Heart right ventricle (tissue), 16 donors: Measurements from ENCODE around the gene NDUFS6. TPM values are rescaled to one million over a fixed set of nuclear protein-coding genes. Genes with fewer than 3 reads are reported as not detected.

Experiments used
- ATAC-seq, 8 donors: fragments of 200-7000 bp; cut with Tn5 transposase; one replicate each; pipeline ENCODE4 v1.9.1; 2020; ENCODE audit warnings: mild to moderate bottlenecking in 8 of 8, moderate library complexity in 8 of 8, moderate number of reproducible peaks in 1 of 8
- DNase-seq, 2 donors: peaks; one replicate each; pipeline ENCODE4 v3.0.0-alpha.2; 2020
- H3K27ac ChIP-seq, 10 donors: fragments of 200-600 bp; sonication (generic) in 2 of 10; one replicate each; pipeline versions ENCODE4 v1.5.0 to v1.8.0; 2020 to 2022; ENCODE audit warnings: mild to moderate bottlenecking in 3 of 10
- H3K27me3 ChIP-seq, 7 donors: fragments of 200-600 bp; one replicate each; pipeline ENCODE4 v1.8.0; 2021 to 2022; ENCODE audit warnings: mild to moderate bottlenecking in 2 of 7
- H3K36me3 ChIP-seq, 9 donors: fragments of 200-600 bp; sonication (generic) in 1 of 9; one replicate each; pipeline versions ENCODE4 v1.5.0 to v1.8.0; 2020 to 2022; ENCODE audit warnings: mild to moderate bottlenecking in 2 of 9
- H3K4me1 ChIP-seq, 9 donors: fragments of 200-600 bp; sonication (generic) in 1 of 9; one replicate each; pipeline versions ENCODE4 v1.5.0 to v1.8.0; 2020 to 2022; ENCODE audit warnings: mild to moderate bottlenecking in 4 of 9
- H3K4me3 ChIP-seq, 10 donors: fragments of 200-600 bp; sonication (generic) in 2 of 10; one replicate each; pipeline versions ENCODE4 v1.5.0 to v1.8.0; 2020 to 2022; ENCODE audit warnings: mild to moderate bottlenecking in 7 of 10, moderate library complexity in 2 of 10
- H3K9me3 ChIP-seq, 11 donors: fragments of 200-600 bp in 10 of 11; sonication (generic) in 2 of 11; one replicate each; pipeline versions ENCODE4 v1.5.0 to v1.8.0; 2013 to 2022; ENCODE audit warnings: mild to moderate bottlenecking in 2 of 11, control low read depth in 1 of 11, moderate library complexity in 1 of 11
- CTCF ChIP-seq, 9 donors: fragments of 200-600 bp; sonication (generic) in 2 of 9; IDR thresholded peaks; one replicate each; pipeline versions ENCODE4 v1.5.0 to v1.8.0; 2021 to 2022; ENCODE audit warnings: antibody characterized with exemption in 9 of 9, mild to moderate bottlenecking in 5 of 9, moderate library complexity in 1 of 9
- WGBS, 2 donors: extraction: QIAGEN DNeasy Blood & Tissue Kit; methylation state at CpG; one replicate each; pipeline ENCODE4 v1.1.7; 2013; ENCODE audit warnings: inconsistent platforms in 1 of 2; 5-methylcytosine and 5-hydroxymethylcytosine counted together
- intact Hi-C, 10 donors: fragments of 100-400 bp; cut with DNase I; formaldehyde crosslinking; loops; one replicate each; pipeline versions ENCODE4 v1.11.1 to v1.14.2; 2022
- polyA plus RNA-seq, 2 donors: library from polyadenylated mRNA; stranded (reverse); fragments of 200-250 nt; gene quantifications; one replicate each; pipeline ENCODE4 v1.2.3, GENCODE V29; 2013
- total RNA-seq, 10 donors: library from RNA; stranded (reverse); fragmentation: NEBNext Ultra II Directional in 3 of 10; extraction: Animal tissue kit (Norgen Biotek cat#: 25700) in 3 of 10; gene quantifications; one replicate each; pipeline versions ENCODE4 v1.2.1 to v1.2.4, GENCODE V29; 2021 to 2023
- donor health status: Arrhythmogenic right ventricular cardiomyopathy.
- donor health status: ischemic (EF 13 %, LVEDD 7.1; RV severe dilation, severe dysfunction).
- donor health status: healthy with polysubstance abuse.
- donor health status: DM: no; HTN: yes; CAD: no.
- donor health status: DM: no; HTN: no; CAD: no.
- donor health status: ischemic (EF 25% LVEDD 6.9; RV normal size, moderate dysfunction).
- donor health status: ischemic (EF 25% LVEDD 5.7; RV mildly dilated, moderate dysfunction).
- donor health status: healthy.
- donor health status: DM: yes; HTN: yes; CAD: no.
- donor health status: Ischemic cardiomyopathy.
- donor health status: ischemic (EF 35%, LVEDD 5.7; RV mildly dilated, moderate dysfunction).
- donor health status: nonischemic (EF 11% LVEDD 7.7; RV severe dilation, severe dysfunction).
- donor health status: DM: yes; HTN: yes; CAD: no.
- donor health status: PGD.
- donor health status: ischemic (EF 29% LVEDD 5.4; RV normal size, mild dysfunction).
- donor health status: nonischemic (EF 23%, LVEDD 6.1; RV moderate dilation, normal function).

Gene NDUFS6
- total and polyA plus RNA-seq, 12 donors: 60.2 to 198 (median 87.9) TPM

GRCh38 chr5:1772634-1773033 is 28.6 kb upstream of the NDUFS6 start:
- DNase-seq (no peak), ATAC-seq (peak in 5 of 8 donors; percentile 23 to 75 (median 47))
- TF ChIP-seq CTCF (IDR thresholded peaks at IDR 0.05): peak in 7 of 9 donors; percentile 8 to 47 (median 36)
- no peaks in the 10 kb centered on the region for H3K4me1 ChIP-seq
- no peak overlapping the region for H3K4me3 ChIP-seq
- 10 to 14% methylated on average over 5 of the region's 5 CpGs for WGBS, 2 donors
- no peaks in the 10 kb centered on the region for H3K36me3 ChIP-seq
- no peak overlapping the region for H3K27ac ChIP-seq
- peaks cover 0 to 11% (median 0%) of the 10 kb centered on the region in 11 donors for H3K9me3 ChIP-seq
- peaks cover 0 to 15% (median 0%) of the 10 kb centered on the region in 7 donors for H3K27me3 ChIP-seq
- intact Hi-C loops: no loop called here

GRCh38 chr5:1776831-1777230 is 24.4 kb upstream of the NDUFS6 start:
- DNase-seq (no peak), ATAC-seq (no peak)
- Histone ChIP-seq H3K27ac (no peak overlapping the region), H3K27me3 (no peaks in the 10 kb centered on the region), H3K4me3 (no peak overlapping the region), H3K4me1 (no peaks in the 10 kb centered on the region), H3K36me3 (no peaks in the 10 kb centered on the region), H3K9me3 (peaks cover 0 to 11% (median 0%) of the 10 kb centered on the region in 11 donors)
- intact Hi-C loops: no loop called here
- no peak for TF ChIP-seq CTCF (IDR thresholded peaks at IDR 0.05)
- WGBS, 2 donors: 89 to 93% methylated on average over 6 of the region's 6 CpGs

GRCh38 chr5:1777281-1778137 is 23.7 kb upstream of the NDUFS6 start:
- intact Hi-C loops: no loop called here
- Histone ChIP-seq H3K36me3 (no peaks in the 10 kb centered on the region), H3K27ac (no peak overlapping the region), H3K27me3 (no peaks in the 10 kb centered on the region), H3K4me3 (no peak overlapping the region), H3K4me1 (no peaks in the 10 kb centered on the region), H3K9me3 (peaks cover 0 to 11% (median 0%) of the 10 kb centered on the region in 11 donors)
- ATAC-seq (no peak), DNase-seq (no peak)
- no peak for TF ChIP-seq CTCF (IDR thresholded peaks at IDR 0.05)
- 88 to 91% methylated on average over 31 of the region's 31 CpGs for WGBS, 2 donors

- Histone ChIP-seq H3K4me3 (no peak overlapping the region), H3K36me3 (no peaks in the 10 kb centered on the region), H3K9me3 (peaks cover 0 to 11% (median 0%) of the 10 kb centered on the region in 11 donors), H3K27ac (no peak overlapping the region), H3K27me3 (no peaks in the 10 kb centered on the region), H3K4me1 (no peaks in the 10 kb centered on the region)
- TF ChIP-seq CTCF (IDR thresholded peaks at IDR 0.05): no peak
- 73 to 75% methylated on average over 19 of the region's 19 CpGs for WGBS, 2 donors
- ATAC-seq (no peak), DNase-seq (no peak)
- intact Hi-C loops: no loop called here
Observed at GRCh38 chr5:1778138-1779020, 22.8 kb upstream of the NDUFS6 start.
